ENCODE measurements around the gene OR5H6. TPM values are rescaled to one million over a fixed set of nuclear protein-coding genes. Genes with fewer than 3 reads are reported as not detected.

Gene OR5H6
- total and polyA plus RNA-seq, 4 donors: not detected

DNA sequence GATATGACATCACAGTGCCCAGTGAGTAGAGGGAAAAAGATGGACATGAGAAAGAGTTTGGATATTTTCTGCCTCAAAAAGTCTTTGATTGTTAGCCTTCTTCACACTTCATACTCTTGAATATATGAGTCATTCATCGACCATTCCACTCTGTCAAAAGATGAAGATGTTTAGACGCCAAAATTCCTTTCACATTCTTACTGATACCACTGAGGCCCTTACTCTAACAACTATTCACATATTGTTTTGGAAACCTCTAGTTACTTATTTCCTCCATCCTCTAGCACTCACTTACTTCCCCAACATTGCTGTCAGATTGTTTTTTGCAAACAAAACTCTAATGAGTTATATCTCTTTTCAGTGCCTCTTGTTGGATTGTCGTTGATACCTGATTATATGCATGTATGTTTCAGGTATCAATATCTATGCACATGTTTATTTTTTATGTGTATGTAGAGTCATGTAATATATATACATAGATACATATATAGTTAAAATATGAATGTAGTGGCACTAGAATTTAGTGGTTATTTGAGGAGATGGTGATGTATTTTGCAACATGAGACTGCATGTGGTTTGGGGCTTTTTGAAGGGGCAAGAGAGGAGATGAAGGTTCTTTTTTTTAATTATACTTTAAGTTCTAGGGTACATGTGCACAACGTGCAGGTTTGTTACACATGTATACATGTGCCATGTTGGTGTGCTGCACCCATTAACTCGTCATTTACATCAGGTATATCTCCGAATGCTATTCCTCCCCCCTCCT, 40.0 kb upstream of the OR5H6 start:
- Histone ChIP-seq H3K4me1 (ENCODE audit: control insufficient read depth in 4 of 4, insufficient read depth in 4 of 4, low read length in 3 of 4) (no peaks in the 10 kb centered on the region), H3K27me3 (ENCODE audit: control insufficient read depth in 4 of 4, insufficient read depth in 4 of 4, low read length in 3 of 4) (no peaks in the 10 kb centered on the region), H3K27ac (ENCODE audit: low read depth in 1 of 2, low read length in 2 of 2) (no peak overlapping the region), H3K4me3 (ENCODE audit: low read depth in 1 of 3, low read length in 3 of 3) (no peak overlapping the region), H3K9me3 (ENCODE audit: control insufficient read depth in 4 of 4, low read length in 3 of 4) (no peaks in the 10 kb centered on the region), H3K9ac (ENCODE audit: low read depth in 1 of 2, low read length in 2 of 2) (no peak overlapping the region), H3K36me3 (ENCODE audit: control insufficient read depth in 4 of 4, insufficient read depth in 3 of 4, low read depth in 1 of 4, low read length in 3 of 4) (no peaks in the 10 kb centered on the region)
- TF ChIP-seq GABPA (IDR thresholded peaks at IDR 0.05 in 1 of 2, conservative IDR thresholded peaks at IDR 0.05 in 1 of 2): no peak
- TF ChIP-seq JUND (IDR thresholded peaks at IDR 0.05): no peak
- TF ChIP-seq, protein P1, sequence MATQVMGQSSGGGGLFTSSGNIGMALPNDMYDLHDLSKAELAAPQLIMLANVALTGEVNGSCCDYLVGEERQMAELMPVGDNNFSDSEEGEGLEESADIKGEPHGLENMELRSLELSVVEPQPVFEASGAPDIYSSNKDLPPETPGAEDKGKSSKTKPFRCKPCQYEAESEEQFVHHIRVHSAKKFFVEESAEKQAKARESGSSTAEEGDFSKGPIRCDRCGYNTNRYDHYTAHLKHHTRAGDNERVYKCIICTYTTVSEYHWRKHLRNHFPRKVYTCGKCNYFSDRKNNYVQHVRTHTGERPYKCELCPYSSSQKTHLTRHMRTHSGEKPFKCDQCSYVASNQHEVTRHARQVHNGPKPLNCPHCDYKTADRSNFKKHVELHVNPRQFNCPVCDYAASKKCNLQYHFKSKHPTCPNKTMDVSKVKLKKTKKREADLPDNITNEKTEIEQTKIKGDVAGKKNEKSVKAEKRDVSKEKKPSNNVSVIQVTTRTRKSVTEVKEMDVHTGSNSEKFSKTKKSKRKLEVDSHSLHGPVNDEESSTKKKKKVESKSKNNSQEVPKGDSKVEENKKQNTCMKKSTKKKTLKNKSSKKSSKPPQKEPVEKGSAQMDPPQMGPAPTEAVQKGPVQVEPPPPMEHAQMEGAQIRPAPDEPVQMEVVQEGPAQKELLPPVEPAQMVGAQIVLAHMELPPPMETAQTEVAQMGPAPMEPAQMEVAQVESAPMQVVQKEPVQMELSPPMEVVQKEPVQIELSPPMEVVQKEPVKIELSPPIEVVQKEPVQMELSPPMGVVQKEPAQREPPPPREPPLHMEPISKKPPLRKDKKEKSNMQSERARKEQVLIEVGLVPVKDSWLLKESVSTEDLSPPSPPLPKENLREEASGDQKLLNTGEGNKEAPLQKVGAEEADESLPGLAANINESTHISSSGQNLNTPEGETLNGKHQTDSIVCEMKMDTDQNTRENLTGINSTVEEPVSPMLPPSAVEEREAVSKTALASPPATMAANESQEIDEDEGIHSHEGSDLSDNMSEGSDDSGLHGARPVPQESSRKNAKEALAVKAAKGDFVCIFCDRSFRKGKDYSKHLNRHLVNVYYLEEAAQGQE (IDR thresholded peaks at IDR 0.05): no peak
- TF ChIP-seq, protein P2, sequence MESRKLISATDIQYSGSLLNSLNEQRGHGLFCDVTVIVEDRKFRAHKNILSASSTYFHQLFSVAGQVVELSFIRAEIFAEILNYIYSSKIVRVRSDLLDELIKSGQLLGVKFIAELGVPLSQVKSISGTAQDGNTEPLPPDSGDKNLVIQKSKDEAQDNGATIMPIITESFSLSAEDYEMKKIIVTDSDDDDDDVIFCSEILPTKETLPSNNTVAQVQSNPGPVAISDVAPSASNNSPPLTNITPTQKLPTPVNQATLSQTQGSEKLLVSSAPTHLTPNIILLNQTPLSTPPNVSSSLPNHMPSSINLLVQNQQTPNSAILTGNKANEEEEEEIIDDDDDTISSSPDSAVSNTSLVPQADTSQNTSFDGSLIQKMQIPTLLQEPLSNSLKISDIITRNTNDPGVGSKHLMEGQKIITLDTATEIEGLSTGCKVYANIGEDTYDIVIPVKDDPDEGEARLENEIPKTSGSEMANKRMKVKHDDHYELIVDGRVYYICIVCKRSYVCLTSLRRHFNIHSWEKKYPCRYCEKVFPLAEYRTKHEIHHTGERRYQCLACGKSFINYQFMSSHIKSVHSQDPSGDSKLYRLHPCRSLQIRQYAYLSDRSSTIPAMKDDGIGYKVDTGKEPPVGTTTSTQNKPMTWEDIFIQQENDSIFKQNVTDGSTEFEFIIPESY (IDR thresholded peaks at IDR 0.05): no peak
- no peak for TF ChIP-seq NR2F2 (IDR thresholded peaks at IDR 0.05)
- no peak for DNase-seq (ENCODE audit: low spot score)
- WGBS: 71% methylated on average over 6 of the region's 6 CpGs

GRCh38 chr3:98232489-98232888, 31.6 kb upstream of the OR5H6 start:
- H3K9me3 ChIP-seq (ENCODE audit: control insufficient read depth in 4 of 4, low read length in 3 of 4): no peaks in the 10 kb centered on the region
- no peak overlapping the region for H3K27ac ChIP-seq (ENCODE audit: low read depth in 1 of 2, low read length in 2 of 2)
- TF ChIP-seq GABPA (IDR thresholded peaks at IDR 0.05 in 1 of 2, conservative IDR thresholded peaks at IDR 0.05 in 1 of 2) (no peak), EGR1 (IDR thresholded peaks at IDR 0.05; ENCODE audit: low read depth in 2 of 2) (no peak), YY1 (IDR thresholded peaks at IDR 0.05) (no peak), RAD21 (IDR thresholded peaks at IDR 0.05) (no peak), RXRA (IDR thresholded peaks at IDR 0.05) (no peak)
- TF ChIP-seq, protein P1 (IDR thresholded peaks at IDR 0.05): no peak
- H3K27me3 ChIP-seq (ENCODE audit: control insufficient read depth in 4 of 4, insufficient read depth in 4 of 4, low read length in 3 of 4): peaks cover 0 to 2% (median 0%) of the 10 kb centered on the region in 4 donors
- H3K36me3 ChIP-seq (ENCODE audit: control insufficient read depth in 4 of 4, insufficient read depth in 3 of 4, low read depth in 1 of 4, low read length in 3 of 4): no peaks in the 10 kb centered on the region
- no peak overlapping the region for H3K9ac ChIP-seq (ENCODE audit: low read depth in 1 of 2, low read length in 2 of 2)
- 65% methylated on average over 2 of the region's 2 CpGs for WGBS
- H3K4me1 ChIP-seq (ENCODE audit: control insufficient read depth in 4 of 4, insufficient read depth in 4 of 4, low read length in 3 of 4): no peaks in the 10 kb centered on the region
- no peak for DNase-seq (ENCODE audit: low spot score)
- H3K4me3 ChIP-seq (ENCODE audit: low read depth in 1 of 3, low read length in 3 of 3): no peak overlapping the region

Measured in liver (tissue), 9 donors.